HG03378 (cell line): ENCODE measurements around the gene KCMF1.

ENCODE experiments used
- ATAC-seq: cut with Tn5 transposase; IDR thresholded peaks from one replicate; pipeline ENCODE4 v1.9.1; 2021; ENCODE audit warnings: mild to moderate bottlenecking, moderate library complexity; ENCODE audit not compliant: unreplicated experiment

The KCMF1 gene

DNA sequence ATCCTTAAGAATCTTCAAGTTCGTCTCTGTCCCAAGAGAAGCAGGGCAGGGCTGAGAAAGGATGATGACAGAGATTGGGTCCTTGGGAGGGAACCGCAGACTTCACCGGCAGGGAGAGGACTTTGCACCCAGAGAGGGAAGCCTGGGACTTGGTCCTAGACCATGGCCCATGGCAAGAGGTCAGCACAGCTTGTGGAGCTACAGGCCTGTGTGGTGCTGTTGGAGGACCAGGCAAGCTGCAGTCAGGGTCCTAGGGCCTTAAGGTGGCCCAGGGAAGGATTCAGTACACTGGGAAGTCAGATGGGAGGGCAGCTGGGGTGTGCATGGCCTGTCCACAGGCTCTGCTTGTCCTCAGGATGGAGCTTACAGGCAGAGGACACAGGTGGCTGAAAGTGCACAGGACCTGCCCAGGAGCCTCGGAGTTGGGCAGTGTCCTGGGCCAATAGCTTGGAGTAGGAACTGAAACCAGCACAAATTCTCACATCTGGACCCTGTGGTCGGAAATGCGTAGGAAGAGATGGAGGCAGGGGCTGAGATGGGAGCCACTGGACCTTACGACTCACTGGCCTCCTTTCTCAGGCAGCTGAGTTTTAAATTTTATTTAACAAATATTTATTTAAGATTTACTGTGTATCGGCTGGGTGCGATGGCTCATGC lies 105.8 kb downstream of the KCMF1 start:
- ATAC-seq: no peak

DNA sequence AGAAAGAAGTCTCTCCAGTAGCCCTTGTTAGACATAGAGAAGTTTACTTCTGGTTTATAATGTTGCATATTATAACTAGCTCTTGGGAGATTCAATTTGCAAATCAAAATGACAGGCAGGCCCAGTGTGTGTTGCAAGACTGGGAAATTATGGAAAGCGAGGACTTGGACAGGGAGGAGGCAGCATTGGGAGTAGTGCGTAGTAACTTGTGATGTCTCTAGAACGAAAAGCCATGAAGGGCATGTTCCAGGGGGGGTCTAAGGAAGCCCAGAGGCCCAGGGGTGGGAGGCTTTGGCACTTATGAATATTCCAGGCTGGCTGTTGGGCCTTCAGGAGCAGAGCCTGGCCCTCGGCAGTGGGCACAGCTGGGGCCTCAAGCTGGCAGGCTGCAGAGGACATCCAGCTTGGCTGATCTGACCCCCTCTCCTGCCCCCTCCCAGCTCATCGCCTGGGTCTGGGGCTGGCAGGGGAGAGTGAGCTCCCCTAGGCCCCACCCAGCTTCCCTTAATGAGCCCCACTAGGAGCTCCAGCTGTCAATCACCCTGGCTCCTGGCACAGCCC lies 107.0 kb downstream of the KCMF1 start:
- ATAC-seq: no peak

DNA sequence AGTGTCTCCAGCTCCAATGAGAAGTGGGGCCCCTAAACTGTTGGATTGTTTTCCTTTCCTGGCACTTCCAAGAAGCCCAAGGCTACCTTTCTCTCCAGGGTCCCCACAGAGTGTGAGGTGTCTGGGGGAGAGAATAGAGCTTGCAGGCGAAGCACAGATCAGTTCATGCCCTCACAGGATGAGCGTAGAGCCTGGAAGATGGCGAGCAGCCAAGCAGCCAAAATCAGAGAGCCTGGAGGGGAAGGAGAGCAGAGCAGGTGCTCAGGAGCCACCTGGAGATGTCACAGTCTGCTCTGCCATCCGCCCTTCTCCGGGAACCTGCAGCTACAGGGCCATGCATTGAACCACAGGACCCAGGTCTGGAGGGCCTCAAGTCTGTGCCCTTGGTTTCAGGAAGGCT lies 107.6 kb downstream of the KCMF1 start:
- no peak for ATAC-seq

DNA sequence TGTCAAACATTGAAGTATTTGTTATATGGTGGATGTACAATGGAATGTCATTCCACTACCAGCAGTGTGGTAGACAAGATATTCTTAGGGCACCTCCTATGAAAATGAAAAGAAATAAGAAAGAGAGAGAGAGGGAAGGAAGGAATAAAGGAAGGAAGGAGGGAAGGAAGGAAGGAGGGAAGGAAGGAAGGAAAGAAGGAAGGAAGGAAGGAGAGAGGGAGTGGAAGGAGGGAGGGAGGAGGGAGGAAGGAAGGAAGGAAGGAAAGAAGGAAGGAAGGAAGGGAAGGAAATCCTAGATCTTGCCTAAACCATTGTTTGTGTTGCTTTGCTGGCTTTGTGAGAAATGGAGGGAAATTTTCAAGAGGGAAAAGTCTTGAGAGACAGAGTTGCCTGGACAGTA lies 112.1 kb downstream of the KCMF1 start:
- ATAC-seq: no peak

DNA sequence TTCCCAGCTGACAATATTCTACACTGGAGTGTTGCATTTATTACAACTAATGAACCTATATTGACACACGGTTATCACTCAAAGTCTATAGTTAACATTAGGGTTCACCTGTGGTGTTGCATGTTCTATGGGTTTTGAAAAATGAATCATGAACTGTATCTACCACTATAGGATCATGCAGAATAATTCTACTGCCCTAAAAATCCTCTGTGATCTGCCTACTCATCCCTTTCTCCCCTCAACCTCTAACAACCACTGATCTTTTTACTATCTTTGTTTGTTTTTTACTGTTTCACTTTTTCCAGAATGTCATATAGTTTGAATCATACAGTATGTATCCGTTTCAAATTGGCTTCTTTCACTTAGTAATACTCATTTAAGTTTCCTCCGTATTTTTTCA lies 114.6 kb downstream of the KCMF1 start:
- no peak for ATAC-seq

DNA sequence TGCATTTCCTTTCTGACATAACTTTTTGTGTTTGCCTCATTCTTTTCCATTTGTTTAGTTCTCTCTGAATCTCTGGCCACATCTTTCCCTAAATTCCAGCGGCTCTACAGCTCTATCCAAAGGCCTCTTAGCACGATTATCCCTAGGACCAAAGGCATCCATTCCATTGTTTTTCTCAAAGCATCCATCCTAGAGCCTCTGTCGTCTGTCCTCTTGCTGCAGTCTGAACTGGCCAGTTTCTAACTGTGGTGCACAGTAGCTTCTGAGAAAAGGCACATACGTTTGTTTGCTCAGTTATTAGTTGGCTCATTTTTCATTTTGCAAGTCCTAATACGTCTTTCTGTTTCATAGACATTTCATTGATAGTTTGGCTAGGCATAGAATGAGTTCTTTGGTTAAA lies 116.6 kb downstream of the KCMF1 start:
- ATAC-seq: no peak

DNA sequence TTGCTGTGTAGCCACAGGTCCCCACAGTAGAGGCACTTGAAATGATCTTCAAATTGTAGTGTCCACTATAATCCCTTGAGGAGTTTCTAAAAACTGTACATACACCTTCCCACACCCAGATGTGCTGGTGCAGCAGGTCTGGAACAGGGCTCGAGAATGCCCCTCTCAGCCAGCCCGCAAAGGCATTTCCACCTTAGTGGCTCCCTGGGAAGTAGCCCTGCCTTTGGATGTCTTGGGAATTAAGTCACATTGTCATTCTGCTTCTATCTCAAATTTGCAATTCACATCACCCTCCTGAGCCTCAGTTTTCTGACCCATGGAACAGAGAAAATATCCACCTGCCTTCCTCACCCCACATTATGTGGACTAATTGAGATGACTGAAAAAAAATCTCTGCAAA lies 118.0 kb downstream of the KCMF1 start:
- no peak for ATAC-seq

DNA sequence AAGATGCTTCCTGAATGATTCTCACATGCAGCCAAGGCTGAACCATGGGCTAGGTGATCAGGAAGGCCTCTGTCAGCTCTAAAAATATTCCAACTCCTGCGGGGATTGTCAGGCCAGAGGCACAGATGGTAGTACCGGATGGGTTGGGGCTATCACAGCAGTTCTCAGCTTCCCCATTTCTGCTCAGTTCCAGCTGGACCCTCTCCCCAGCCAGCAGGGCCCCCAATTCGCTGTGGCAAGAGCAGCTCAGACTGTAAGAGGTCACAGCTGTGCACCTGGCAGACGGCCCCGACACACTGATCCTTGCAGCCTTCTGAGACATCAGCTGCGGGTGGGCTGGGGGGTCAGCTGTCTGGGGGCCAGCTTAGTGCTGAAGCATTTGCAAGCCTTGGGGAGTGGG lies 118.6 kb downstream of the KCMF1 start:
- no peak for ATAC-seq

DNA sequence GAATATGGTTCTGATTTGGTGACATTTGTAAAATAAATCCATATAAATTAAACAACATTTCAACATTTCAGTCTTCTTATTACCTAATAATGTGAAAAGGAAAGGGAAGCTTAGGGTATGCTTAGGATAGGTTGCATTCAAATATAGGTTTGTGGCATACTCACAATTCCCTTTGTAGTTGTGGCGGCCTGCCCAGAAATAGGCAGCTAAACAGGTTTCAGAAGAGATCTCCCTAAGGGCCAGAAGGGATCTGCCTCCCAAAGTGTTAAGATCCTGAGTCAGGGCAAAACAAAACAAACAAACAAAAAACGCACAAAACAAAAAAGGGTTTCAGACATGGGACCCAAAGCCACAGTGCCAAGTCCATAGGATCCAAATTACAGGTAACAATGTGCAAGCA lies 120.9 kb downstream of the KCMF1 start:
- ATAC-seq: no peak

DNA sequence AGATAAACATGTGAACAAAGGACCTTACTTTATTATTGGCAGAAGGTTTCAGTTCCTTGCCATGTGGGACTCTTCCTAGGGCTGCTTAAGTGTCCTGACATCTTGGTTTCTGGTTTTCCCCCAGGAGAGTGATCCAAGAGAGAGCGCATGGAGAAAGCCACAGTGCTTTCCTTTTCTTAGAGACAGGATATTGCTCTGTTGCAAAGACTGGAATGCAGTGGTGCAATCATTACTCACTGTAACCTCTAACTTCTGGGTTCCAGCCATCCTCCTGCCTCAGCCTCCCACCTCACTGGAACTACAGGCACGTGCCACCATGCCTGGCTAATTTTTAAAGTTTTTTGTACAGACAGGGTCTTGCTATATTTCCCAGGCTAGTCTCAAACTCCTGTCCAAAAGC lies 124.1 kb downstream of the KCMF1 start:
- ATAC-seq: no peak

DNA sequence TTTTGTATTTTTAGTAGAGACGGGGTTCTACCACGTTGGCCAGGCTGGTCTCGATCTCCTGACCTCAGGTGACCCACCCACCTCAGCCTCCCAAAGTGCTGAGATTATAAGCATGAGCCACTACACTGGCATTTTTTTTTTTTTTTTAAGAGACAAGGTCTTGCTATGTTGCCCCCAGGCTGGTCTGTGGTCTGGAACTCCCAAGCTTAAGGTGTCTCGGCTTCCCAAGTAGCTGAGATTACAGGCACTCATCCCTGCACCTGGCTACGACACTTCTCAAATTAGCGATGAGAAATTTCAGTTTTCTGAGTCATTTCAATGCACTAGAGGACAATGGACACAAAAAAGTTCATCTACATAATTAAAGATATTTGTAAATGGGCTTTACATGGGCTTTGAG lies 125.7 kb downstream of the KCMF1 start:
- no peak for ATAC-seq

DNA sequence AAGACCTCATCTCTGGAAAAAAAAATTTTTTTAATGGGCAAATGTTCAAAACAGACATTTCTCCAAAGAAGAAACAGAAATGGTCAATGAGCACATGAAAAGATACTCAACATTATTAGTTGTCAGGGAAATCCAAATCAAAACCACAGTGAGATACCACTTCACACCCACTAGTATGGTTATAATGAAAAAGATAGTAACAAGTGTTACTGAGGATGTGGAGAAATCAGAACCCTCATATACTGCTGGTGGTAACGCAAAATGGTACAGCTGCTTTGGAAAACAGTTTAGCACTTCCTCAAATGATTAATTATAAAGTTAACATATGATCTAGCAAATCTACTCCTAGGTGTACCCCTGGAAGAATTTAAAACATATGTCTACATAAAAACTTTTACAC lies 133.3 kb downstream of the KCMF1 start:
- no peak for ATAC-seq

DNA sequence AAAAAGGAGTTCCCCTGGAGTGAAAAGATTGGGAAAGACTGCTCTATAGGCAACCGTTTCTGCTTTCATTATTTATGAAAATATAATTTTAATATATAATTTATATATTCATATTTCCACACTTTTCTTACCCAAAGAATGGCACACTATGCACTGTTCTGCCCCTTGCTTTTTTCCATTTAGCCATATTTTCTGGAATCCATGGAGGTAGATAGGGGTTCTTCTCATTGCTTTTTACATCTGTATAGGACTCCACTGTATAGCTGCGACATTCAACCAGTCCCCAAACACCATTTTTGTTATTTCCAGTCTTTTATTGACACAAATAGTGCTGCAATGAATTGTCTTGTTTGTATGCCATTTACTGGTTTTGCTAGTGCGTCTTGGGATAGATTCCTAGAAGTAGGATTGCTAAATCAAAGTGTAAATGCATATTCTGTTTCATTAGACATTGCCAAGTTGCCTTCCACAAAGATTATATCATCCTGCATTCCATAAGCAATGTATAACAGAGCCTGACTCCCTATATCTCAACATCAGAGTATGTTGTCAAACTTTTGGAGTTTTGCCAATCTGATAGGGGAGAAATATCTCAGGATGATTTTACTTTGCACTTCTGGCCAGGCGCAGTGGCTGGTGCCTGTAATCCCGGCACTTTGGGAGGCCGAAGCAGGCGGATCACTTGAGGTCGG lies 135.7 kb downstream of the KCMF1 start:
- ATAC-seq: no peak
